NCI-H2196 treated with DMSO at 0.1 percent for 48 hours (cell line): ENCODE data around the gene VPS37B.

Experiments used
- DNase-seq: peaks from one replicate; lab custom pipeline; 2025; ENCODE audit not compliant: unreplicated experiment; lab: John Stamatoyannopoulos, UW

Gene VPS37B

DNA sequence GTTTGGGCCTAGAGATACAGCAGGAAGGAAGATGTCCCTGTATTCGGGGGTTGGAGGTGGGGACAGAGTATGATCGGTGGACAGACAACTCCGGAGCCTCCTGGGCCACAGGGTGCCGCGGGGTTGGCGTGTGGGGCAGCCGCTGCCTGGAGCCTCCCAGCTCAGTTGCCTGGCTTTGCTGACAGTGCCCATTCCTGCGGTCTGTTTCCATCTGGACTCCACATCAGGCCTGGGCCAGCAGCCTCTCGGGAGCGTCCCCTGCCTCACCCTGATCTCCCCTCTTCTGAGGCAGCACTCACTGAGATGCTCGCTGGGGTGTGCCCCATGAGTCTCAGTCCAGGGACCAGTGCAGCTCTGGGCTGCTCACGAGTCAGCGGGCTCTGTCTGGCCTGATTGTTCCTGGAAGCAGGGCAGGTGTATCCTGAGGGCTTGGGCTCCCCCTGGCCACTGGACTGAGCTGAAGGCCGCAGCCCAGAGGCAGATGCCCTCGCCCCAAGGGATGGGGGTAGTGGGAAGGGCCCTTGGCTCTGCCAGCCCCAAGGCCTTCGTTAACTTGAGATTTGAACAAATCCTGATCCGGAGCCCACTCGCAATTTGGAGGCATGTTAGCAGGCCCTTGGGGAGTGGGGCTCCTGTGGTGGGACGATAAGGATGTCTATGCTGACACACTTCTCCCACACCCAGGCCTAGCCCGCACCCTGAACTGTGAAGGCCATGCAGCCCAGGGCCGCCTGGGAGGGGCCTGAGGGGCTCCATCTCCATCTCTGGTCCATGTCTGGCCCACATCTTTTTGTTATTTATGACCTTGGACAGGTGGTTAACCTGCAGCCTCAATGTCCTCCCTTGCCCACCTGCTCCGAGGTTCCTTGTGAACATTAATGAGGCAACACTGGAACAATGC is 53.2 kb downstream of the VPS37B start:
- DNase-seq: no peak

DNA sequence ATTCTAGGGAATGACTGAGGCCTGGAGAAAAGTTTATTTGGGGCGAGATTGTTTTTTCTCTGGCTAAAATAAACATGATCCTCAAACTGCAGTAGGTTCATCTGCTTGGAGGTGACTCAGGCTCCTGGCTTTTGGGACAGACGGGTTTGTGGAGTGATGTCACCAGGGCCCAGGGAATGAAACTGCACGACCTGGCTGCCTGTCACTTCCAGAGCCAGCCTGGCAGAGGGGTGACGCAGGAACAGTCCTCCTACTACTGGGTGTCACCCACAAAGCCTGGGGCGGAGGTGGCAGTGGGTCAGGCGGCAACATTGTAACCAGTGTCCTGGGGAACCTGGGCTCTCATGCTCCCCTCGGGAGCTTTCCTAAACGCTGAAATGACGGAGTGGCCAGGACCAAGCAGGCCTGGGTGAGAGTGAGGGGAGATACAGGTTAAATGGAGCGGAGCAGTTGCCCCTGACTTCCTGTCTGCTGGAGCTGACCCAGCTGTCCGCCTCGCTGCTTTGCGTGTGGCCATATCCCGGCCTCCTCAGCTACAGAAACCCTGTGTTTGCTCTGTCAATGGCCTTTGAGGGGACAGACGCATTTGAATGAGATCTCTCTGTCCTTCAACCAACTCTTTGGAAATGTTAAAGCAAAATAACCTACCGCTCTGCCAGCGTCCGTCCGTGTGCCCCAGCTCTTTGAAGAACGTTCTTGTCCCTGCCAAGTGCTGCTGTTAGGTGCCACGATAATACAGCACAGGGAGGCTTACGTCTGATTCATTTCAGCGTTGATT is 54.2 kb downstream of the VPS37B start:
- no peak for DNase-seq

DNA sequence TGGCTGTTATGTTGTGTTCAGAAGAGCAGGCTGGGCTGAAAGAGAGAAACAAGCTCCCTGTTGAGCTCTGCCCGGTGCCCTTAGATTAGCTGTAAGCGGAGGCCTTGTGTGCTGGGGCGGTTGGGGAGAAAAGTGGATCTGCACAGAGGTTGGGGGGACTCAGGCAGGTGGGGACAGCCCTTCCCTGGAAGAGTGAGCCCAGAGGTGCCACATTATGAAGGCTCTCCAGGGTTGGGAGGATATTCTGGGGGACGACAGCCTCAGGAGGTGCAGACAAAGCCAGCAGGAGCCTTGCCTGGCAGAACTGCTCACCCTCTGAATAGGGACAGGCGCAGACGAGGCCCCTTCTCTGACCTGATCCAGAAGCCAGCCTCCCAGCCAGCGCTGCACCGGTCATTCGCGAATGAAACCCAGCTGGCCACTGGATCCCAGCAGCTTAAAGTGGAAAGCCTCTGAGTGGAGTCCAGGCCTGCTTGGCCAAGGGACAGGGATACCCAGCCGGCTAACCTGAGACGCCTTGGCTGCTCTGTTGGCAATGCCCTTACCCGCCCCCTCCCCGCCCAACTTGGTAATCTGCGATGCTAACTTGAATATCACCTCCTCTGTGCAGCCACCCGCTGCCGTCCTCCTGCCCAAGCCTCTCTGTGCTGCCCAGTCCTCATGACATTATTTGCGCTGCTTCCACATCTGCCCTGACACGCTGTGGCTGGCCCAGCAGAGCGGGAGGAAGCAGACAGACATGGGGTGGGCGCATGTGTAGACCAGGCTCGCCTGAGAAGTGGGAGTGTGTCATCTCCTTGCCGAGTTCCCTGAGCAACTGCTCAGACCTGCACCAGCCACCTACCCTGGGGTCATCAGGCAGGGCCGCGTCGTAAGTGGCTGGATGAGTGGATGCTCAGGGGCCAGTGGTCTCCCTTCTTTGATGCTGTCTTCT is 55.1 kb downstream of the VPS37B start:
- DNase-seq: no peak

DNA sequence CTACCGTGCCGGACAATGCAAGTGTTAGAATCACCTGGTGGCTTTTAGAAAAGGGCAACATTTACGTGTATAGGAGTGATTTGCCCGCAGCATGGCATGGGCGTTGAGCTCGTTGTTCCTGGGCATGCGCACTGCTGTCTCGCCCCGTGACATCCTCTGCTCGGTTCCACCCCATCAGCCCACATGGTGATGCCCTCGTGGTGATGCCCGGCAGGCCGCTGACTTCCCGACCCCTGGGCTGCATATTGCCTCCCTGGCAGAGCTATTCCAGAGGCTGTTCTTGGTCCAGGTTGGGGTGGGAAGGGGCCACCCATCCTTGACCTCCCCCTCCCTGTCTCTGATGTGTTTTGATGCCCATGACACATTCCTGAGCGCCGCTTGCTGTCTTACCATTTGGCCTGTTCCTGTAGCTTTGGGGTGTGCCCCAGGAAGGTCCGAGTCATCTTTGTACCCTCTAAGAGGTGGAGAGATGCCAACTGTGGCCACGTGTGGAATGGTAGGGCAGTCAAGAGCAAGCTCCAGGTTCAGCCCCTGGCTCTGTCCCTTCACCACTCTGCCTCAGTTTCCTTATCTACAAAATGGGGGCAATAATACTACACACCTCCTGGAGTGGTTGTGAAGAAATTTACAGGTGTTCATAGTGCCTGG is 55.9 kb downstream of the VPS37B start:
- DNase-seq: no peak

DNA sequence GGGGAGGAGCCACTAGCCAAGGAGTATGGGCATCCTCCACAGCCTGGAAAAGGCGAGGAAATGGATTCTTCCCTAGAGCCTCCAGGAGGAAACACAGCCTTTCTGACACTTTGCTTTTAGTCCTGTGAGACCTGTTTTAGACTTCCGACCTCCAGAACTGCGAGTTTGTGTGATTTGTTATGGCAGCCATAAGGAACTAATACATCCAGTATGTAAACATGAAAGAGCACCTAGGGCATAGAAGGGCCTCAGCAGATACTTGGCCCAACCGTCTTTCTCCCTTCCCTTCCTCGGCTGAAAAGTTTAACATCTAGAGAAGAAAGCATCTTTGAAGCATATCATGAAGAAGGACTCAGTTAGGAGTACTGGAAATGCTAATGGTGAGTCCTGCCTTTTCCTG is 57.1 kb downstream of the VPS37B start:
- no peak for DNase-seq

DNA sequence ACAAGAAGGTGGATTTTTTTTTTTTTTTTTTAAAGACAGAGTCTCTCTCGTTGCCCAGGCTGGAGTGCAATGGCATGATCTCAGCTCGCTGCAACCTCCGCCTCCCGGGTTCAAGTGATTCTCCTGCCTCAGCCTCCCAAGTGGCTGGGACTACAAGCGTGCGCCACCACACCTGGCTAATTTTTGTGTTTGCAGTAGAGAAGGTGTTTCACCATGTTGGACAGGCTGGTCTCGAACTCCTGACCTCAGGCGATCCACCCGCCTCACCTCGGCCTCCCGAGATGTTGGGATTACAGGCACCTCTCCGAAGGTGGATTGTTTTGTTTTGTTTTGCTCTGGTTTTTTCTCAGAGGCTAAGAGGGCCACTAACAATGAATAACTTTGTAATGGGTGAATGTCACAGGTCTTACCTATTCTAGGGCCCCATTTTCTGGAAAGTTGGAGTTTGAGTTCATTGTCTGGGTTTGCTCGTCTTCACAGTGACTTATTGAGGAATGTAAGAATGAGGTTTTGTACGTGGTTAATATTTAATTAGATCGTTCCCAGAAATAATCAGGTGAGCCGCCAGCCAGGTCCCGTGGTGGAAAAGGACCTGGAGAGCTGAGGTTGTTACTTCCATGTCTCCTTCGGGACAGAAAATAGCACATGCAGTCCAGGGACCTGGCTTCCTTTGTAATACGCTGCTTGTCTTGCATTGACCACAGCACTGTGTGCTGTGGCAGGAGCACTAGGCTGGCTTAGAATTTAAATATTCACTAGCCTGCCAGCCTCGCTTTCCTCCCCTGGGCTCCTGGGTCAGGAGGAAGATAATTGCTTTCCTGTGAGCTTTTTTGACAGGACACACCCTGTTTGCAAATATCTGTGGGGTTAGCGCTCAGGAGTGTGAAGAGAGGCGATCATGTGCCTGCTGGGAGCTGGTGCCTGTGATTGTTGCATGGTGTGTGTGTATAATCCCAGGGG is 58.3 kb downstream of the VPS37B start:
- no peak for DNase-seq

DNA sequence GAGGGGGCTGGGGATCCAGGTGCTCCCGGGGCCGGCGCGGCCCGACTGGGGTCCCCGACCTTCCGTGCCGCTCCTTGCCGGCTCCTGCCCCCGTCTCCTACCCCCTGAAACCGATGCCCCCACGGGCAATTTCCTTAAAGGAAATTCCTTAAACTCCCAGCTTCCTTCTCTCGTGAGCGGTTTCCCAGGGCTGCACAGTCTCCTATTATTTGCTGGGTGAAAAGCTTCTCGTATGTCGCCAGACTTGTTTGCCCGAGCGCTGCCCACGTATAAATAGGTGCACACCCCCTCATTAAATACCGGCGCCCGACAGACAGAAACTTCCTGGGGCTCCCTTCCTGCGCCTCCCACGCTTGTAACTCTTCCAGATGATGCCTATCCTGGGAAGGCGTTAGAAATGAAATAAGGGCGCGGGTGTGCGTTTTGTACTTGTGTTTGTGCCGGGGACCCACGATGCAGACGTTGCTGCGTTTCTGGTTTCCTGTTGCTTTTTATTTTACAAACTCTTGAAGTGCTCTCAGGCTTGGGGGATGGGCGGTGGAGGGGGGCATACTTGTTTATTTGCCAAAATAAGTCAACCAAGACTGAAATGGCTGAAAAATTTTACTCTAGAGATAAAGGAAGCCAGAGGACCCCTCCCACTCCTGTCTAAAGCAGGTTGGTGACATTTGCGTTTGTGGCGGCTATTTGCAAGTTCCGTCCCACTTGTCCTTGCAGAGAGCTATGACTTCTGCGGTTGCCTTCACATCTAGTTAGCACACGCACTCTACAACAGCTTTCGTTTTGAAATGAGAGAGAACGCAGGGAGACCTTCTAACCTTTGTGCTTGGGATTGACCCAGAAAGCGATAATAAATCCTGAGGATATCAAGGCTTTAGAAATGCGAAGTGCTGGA is 59.6 kb downstream of the VPS37B start:
- no peak for DNase-seq

DNA sequence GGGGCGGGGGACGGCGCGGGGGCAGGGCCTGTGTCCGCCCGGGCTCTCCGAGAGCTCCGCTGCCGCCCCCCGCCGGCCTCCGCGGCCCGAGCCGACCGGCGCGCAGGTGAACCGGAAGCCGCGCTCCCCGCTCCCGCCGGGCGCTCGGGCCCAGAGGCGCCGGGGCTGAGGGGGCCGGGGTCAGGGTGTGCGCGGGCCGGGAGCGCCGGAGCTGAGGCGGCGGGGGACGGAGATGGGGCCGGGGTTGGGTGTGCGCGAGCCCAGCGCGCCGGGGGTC is 60.2 kb downstream of the VPS37B start:
- no peak for DNase-seq

DNA sequence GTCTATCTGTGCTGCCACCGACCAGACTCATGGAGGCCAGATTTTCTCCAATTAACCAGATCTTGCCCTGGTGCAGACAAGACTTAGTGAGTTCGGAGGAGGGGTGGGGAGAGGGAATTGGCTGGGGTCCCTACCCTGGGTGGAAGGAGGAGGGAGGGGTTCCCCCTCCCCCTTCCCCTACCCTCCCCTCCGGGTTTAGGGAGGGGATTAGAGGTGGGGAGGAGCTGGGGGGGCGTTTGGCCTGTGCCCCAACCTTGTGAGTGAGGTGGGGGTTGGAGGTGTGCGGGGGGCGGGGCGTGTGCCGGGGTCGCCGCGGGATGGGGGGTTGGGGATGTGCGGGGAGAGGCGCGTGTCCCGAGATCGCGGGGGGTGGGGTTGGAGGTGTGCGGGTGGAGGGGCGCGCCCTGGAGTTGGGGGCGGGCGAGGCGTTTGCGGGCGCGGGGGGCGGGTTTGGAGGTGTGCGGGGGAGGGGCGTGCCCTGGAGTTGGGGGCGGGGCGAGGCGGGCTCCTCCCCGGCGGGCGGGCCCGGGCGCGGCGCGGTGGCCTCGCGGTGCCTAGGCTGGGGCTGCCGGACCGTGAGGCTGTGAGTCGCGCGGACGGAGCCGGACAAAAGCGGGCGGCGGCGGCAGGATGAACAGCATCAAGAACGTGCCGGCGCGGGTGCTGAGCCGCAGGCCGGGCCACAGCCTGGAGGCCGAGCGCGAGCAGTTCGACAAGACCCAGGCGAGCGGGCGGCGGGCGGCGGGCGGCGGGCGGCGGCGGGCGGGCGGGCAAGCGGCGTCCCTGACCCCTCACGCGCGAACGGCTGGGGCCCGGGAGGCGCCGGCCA is 60.8 kb downstream of the VPS37B start, which contains the start of gene HIP1R:
TSS of gene HIP1R (plus strand) at position 537 of the 829 bp plus-strand sequence. CDS start at position 631, 94 bp downstream.
- DNase-seq: no peak

DNA sequence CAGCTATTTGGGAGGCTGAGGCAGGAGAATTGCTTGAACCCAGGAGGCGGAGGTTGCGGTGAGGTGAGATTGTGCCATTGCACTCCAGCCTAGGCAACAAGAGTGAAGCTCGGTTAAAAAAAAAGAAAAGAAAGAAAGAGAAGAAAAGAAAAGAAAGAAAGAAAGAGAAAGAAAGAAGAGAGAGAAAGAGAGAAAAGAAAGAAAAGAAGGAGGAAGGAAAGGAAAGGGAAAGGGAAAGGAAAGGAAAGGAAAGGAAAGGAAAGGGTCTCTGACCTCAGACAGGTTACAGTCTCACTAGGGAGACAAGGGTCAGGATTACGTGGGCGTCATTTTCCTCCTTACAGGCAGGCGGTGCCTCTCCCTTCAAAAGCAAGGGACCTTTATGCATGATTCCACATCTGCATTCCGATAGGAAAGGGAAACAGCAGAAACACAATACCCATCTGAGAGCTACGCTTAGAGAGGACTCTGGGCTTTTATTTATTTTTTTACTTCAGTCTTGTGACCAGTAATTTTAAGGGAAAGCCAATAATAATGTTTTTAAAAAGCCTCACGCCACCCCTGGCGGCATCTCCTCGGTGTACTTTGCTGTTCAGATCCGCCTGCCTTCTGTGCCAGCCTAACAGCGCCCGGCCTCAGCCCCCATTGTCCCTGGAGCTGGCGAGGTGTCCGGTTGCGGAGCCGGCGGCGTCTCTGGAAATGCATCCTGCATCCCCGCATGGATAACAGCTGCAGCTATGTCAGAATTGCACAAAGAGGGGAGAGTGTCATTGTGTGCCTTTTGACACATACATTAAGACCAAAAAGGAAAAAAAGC is 61.6 kb downstream of the VPS37B start:
- peak; percentile 46 for DNase-seq

DNA sequence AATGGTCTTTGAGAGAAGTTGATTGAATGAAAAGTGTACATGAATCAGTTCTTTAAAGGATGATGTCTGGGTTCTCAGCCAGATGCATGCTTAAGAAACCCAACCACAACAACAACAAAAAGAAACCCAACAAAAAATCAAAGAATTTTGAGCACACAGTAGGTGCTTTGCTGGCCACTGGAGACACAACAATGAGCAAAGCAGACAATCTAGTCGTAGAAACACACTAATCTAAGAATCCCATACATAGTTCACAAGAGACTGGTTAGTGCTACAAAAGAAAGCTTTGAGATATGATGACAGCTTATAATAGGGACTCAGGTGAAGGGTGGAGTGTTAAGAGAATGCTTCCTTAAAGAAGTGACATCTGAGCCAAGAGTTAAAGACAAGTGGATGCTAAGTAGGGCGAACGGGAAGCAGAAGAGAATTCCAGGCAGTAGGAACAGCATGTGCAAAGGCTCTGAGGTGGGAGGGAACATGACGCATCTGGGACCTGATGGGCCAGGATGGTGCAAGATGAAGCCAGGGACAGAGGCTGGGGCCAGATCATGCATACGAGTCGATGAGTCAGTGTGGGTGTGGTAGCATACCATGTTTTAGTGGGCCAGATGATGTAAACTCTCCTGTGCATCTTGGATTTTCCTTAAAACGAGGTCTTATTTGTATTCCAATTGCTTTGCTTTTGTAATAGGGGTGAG is 65.3 kb downstream of the VPS37B start:
- DNase-seq: no peak

DNA sequence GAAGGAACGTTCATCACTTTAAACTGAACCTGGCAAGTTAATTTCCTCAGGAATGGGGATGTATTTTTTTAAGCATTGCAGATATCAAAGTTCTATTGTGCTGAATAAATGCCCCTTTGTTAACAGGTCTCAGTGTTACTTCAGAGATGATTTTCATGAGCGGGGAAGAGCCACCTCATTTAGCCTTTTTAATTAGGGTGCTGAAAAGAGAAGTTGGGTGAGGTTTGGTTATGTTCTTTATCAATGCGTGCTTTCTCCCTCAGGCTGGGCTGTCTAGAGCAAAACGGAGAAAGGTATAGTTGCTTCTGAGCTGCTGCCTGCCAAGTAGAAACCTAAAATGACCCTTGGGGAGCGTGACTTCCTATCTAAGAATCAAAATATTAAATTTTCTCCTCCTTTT is 68.7 kb downstream of the VPS37B start:
- no peak for DNase-seq

DNA sequence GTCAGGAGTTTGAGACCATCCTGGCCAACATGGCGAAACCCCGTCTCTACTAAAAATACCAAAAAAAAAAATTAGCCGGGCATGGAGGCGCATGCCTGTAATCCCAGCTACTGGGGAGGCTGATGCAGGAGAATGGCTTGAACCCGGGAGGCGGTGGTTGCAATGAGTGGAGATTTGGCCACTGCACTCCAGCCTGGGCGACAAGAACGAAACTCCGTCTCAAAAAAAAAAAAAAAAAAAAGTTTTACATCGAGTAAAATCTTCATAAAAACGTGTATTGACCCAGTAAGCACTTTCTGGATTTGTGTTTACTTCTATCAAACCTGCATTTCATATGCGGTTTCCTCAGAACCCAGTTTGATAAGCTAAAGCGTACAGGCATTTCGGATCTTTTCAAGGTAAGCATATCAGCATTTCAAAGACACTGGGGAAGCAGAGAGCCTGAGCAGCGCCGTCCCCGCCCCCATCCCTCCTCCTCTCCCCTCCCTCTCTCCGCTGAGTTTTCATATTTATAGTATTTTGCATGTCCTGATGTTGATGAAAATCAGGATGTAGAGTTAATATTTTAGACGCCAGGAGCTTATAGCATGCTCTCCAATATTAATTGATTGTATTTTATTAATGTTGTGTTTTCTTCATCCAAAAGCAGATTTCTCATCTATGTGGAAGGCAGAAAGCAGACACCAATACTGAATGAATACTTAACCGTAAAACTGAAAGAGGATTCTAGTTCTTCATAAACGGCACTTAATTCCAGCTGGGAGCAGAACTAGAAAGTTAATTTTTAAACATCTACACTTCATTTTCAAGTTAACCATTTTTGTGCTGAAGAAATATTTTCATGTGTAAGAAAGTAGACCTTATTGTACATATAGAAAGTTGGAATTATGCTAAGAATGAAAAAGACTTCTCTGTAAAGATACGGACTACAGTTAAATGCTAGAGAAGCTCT is 69.9 kb downstream of the VPS37B start:
- DNase-seq: no peak

DNA sequence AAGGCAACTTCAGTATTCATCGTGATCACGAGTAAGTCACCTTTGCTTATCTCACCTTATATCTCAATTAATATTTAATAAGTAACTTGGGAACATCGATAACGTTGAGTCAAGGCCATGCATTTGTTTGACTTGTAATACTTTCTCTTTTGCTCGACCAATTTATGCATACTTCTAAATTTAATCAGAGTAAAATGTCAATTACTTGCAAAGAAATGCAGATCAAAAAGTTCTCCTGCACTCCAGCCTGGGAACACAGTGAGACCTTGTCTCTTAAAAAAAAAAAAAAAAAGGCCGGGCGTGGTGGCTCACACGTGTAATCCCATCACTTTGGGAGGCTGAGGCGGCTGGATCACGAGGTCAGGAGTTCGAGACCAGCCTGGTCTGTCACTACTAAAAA is 72.5 kb downstream of the VPS37B start:
- DNase-seq: no peak

DNA sequence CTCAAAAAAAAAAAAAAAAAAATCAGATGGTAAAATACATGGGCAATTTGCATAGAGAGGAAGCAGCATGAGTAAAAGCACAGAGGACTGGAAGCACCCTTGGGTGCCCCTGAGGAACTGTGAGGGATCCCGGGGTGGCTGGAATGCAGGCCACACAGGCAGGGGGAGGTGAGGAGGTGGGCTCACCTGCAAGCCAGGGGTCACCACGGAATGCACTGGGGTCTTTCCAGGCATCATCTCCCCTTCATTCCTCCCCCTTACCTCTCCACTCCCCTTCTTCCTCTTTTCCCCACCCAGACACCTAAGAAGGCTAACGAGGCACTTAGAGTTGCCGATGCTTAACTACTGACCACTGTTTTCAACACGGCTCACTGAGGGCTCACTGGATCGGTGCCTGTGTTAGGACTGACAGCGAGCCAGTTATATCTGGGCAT is 75.1 kb downstream of the VPS37B start:
- no peak for DNase-seq
